ENCODE measurements around the gene OSBPL10.

The OSBPL10 gene

DNA sequence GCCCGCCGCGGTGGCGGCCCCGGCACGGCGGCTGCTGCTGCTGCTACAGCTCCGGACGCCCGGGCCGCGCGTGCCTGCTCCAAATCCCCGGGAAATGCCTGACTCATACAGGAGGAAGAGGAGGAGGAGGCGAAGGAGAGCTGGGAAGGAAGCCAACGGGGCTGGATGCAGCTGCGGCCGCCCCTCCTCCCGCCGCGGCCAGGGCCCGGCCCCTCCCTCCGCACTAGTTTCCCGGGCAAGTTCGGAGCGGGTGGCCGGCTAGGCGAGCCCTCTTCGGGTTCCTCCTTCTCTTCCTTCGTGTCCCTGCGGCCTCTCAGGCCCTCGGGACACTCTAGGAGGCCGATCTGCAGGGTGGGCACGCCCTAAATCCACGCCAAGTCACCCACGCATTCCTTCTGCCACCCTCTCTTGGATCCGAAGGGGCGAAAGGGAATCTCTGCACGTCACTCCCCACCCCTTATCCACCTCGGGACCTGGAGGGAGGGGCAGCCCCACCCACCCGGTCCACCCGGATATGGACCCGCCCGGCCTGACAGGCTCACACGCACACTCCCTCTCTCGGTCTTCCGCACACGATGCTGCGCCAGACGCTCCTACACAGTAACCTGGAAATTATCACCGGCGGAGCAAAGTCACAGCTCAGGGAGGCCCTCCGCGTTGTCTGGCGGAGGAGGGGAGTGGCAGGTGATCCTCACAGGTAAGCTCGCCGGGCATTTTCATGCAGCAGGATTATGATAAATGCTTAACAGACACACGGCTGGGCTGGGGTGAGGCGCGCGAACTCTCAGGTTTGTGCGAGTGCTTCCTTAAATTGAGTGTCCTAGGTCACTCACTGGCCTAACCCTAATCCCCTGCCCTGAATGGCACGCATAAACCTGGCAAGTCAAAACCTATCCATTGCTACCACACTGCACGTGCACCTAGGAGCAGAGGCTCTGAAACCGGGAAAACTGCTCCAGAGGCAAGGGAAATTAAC, at the start of gene OSBPL10, which contains the start of gene ZNF860:
OSBPL10 (minus strand) TSS at position 57 of the 976 bp plus-strand sequence. CDS start 83 bp downstream, outside the sequence.
ZNF860 (plus strand) TSS at position 545 of the 976 bp plus-strand sequence. CDS start 7,330 bp downstream, outside the sequence.
- no peak for TF ChIP-seq POU6F1 (CRISPR knock-in tag; IDR thresholded peaks at IDR 0.05; ENCODE audit: borderline replicate concordance, low read depth)
- no peak for TF ChIP-seq ZNF8 (CRISPR knock-in tag; IDR thresholded peaks at IDR 0.05)
- no peak for TF ChIP-seq TOX (CRISPR knock-in tag; IDR thresholded peaks at IDR 0.05; ENCODE audit: borderline replicate concordance)
- no peak for TF ChIP-seq CSDC2 (CRISPR knock-in tag; IDR thresholded peaks at IDR 0.05)
- no peak for TF ChIP-seq PPARA (CRISPR knock-in tag; IDR thresholded peaks at IDR 0.05; ENCODE audit: borderline replicate concordance)
- TF ChIP-seq ZFP3 (CRISPR knock-in tag; IDR thresholded peaks at IDR 0.05), result no peak
- no peak for TF ChIP-seq ZC3H10 (CRISPR knock-in tag; IDR thresholded peaks at IDR 0.05)
- no peak for TF ChIP-seq GLIS3 (CRISPR knock-in tag; IDR thresholded peaks at IDR 0.05)
- no peak for TF ChIP-seq ZFP30 (CRISPR knock-in tag; IDR thresholded peaks at IDR 0.05)
- TF ChIP-seq PATZ1 (CRISPR knock-in tag; IDR thresholded peaks at IDR 0.05; ENCODE audit: borderline replicate concordance), result no peak
- ATAC-seq, result peak; percentile 75

DNA sequence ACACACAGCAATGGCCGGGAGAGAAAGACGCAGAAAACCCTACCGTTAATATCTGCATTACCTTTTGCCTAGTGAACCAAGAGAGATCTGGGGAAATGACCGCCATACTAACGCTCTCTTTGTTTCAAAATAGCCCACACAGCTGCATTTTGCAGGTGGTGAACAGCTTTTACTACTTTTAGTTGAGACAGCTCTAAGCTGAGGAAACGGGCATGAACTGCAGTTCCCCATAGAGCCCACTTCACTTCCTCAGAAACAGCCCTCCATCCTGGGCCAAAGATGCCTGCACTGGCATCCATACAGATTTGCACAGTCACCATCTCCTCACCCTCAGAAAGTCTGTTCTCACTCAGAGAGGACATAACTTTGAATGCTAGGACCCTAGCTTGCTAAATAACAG, 45.5 kb upstream of the OSBPL10 start:
- no peak for ATAC-seq
- TF ChIP-seq CREB5 (CRISPR knock-in tag; IDR thresholded peaks at IDR 0.05; ENCODE audit: low read depth) (no peak), CSRNP3 (CRISPR knock-in tag; IDR thresholded peaks at IDR 0.05) (no peak), ESRRG (CRISPR knock-in tag; IDR thresholded peaks at IDR 0.05) (no peak), RARB (CRISPR knock-in tag; IDR thresholded peaks at IDR 0.05) (no peak), ZNF8 (CRISPR knock-in tag; IDR thresholded peaks at IDR 0.05) (no peak), ZFP3 (CRISPR knock-in tag; IDR thresholded peaks at IDR 0.05) (no peak), OSR1 (CRISPR knock-in tag; IDR thresholded peaks at IDR 0.05) (no peak), ISL1 (CRISPR knock-in tag; IDR thresholded peaks at IDR 0.05) (no peak), ZC3H10 (CRISPR knock-in tag; IDR thresholded peaks at IDR 0.05) (no peak)

DNA sequence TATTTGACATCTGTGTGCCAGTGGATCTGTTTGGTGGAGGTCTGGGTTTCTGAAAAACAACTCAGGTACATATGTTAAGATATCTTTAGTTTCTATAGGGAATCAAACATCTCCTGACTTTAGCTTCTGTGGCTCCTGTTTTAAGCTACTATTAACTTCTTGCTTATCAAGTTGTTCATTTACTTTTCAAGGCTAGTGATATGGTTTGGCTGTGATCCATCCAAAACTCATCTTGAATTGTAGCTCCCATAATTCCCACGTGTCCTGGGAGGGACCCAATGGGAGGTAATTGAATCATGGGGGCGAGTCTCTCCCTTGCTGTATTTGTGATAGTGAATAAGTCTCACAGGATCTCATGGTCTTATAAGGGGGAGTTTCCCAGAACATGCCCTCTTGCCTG, 41.9 kb upstream of the OSBPL10 start:
- ATAC-seq, result no peak
- TF ChIP-seq TOX (CRISPR knock-in tag; IDR thresholded peaks at IDR 0.05; ENCODE audit: borderline replicate concordance), result no peak
- no peak for TF ChIP-seq ZFP3 (CRISPR knock-in tag; IDR thresholded peaks at IDR 0.05)
- no peak for TF ChIP-seq ZNF565 (CRISPR knock-in tag; conservative IDR thresholded peaks at IDR 0.05; ENCODE audit: low read depth)
- no peak for TF ChIP-seq ISL1 (CRISPR knock-in tag; IDR thresholded peaks at IDR 0.05)
- TF ChIP-seq PATZ1 (CRISPR knock-in tag; IDR thresholded peaks at IDR 0.05; ENCODE audit: borderline replicate concordance), result no peak
- TF ChIP-seq POU6F1 (CRISPR knock-in tag; IDR thresholded peaks at IDR 0.05; ENCODE audit: borderline replicate concordance, low read depth), result no peak
- TF ChIP-seq SNAI2 (CRISPR knock-in tag; IDR thresholded peaks at IDR 0.05), result no peak
- TF ChIP-seq ESRRG (CRISPR knock-in tag; IDR thresholded peaks at IDR 0.05), result no peak
- TF ChIP-seq RARB (CRISPR knock-in tag; IDR thresholded peaks at IDR 0.05), result no peak
- TF ChIP-seq ZNF8 (CRISPR knock-in tag; IDR thresholded peaks at IDR 0.05), result no peak
- TF ChIP-seq ZC3H10 (CRISPR knock-in tag; IDR thresholded peaks at IDR 0.05), result no peak
- no peak for TF ChIP-seq CSDC2 (CRISPR knock-in tag; IDR thresholded peaks at IDR 0.05)
- no peak for TF ChIP-seq ARNTL (CRISPR knock-in tag; IDR thresholded peaks at IDR 0.05; ENCODE audit: borderline replicate concordance, low read depth)
- no peak for TF ChIP-seq ZNF70 (CRISPR knock-in tag; IDR thresholded peaks at IDR 0.05)
- no peak for TF ChIP-seq PPARA (CRISPR knock-in tag; IDR thresholded peaks at IDR 0.05; ENCODE audit: borderline replicate concordance)

Measured in SK-N-SH treated with all-trans-retinoic acid at 6 μM for 48 hours (cell line).